Skin epidermis (tissue), 12 donors: Measurements from ENCODE around the gene CHID1.
A peak's percentile ranks its signal among the peaks of the same experiment; 100 is the strongest.

ENCODE experiments used
- H3K27ac ChIP-seq, 21 experiments: fragments of 200-600 bp; sonication (generic) in 11 of 21; one replicate each; pipeline ENCODE4 v1.5.0; 2020; ENCODE audit warnings: mild to moderate bottlenecking in 3 of 21, inconsistent platforms in 2 of 21, moderate library complexity in 2 of 21
- H3K4me3 ChIP-seq, 7 experiments: fragments of 200-600 bp; sonication (generic) in 2 of 7; one replicate each; pipeline ENCODE4 v1.5.0; 2020; ENCODE audit warnings: inconsistent platforms in 2 of 7, mild to moderate bottlenecking in 2 of 7, moderate library complexity in 1 of 7

The CHID1 gene

DNA sequence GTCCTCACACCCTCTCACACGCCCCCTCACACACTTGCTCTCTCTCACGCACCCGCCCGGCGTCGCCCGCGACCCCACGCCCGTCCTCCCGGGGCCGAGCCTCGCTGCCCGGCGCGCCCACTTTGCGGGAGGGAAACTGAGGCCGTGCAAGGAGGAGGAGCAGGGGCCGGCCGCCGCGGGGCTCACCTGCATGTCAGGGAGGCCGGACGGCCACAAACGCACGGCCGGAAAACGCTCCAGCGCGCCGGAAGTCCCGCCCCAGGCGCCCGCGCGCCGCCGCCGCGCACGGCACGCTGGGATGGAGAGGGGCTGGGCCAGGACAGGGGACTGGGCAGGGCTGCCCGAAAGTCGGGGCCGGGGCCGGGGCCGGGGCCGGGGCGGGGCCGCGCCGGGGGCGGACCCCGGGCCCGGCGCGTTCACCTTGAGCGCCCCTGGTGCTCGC lies at the start of gene CHID1:
Gene CHID1, minus strand, starts transcription at position 222 of the 442 bp plus-strand sequence. CDS start 5,994 bp downstream, outside the sequence.
- Histone ChIP-seq H3K27ac (peak within 1 kb of the TSS; percentile 72 to 99 (median 96)), H3K4me3 (peak within 1 kb of the TSS; percentile 81 to 91 (median 85))

DNA sequence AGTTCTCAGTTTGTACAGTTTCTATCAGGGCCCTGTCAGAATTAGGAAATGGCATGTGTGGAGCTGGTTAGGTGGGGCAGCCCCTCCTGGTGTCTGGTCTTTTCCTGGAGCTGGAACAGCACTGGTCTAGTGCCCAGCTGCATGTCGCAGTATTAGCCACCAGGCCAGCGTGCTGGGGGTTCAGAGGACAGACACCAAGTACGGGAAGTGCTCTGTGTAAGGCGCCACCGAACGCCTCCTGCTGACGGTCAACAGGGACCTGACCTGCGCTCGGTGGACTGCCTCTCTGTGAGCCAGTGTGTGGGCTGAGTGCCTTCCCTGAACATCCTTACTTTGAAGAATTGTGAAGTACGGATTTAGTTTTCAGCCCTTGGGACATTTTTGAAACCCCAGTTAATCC lies 49.0 kb upstream of the CHID1 start:
- Histone ChIP-seq H3K27ac (no peak overlapping the region), H3K4me3 (no peak overlapping the region)

GRCh38 chr11:959027-959426 lies 48.4 kb upstream of the CHID1 start:
- no peak overlapping the region for H3K27ac ChIP-seq
- no peak overlapping the region for H3K4me3 ChIP-seq

GRCh38 chr11:958101-958500 lies 47.5 kb upstream of the CHID1 start:
- H3K27ac ChIP-seq = peak overlapping the region in 1 of 21 experiments; percentile 16

DNA sequence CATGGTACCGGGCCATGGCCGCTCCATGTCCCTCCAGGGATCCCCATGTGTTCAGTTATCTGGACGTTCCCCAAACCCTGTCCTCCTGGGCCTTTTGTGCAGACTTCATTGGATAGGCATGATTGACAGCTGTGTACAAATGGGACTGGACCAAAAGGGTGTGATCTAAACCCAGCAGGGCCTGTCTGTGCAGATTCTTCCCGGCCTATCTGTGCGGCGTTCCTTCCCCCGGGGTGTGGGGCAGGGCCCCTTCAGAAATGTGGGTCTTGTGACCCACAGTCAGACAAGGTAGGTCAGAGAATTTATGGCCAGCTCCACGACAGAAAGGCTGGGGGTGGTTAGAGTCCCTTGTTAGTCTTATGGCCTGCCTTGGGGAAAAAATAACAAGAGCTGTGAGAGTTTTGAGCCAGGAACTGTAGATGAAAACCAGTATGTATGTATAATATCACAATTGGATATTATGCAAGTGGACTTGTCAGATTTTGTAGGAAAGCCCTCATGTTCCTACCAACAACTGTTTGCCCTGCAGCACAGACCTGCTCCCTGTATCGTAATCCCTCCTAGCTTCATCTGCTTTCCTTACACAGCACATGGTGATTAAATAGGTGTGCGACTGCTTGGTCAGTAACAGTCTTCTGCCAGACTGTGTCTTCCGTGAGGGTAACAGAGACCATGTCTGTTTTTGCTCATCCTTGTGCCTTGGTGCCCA lies 46.8 kb upstream of the CHID1 start:
- no peak overlapping the region for H3K4me3 ChIP-seq
- peak overlapping the region in 1 of 21 experiments; percentile 16 for H3K27ac ChIP-seq

More at GRCh38 chr11:958101-958500, 47.5 kb upstream of the CHID1 start:
- H3K4me3 ChIP-seq = no peak overlapping the region

DNA sequence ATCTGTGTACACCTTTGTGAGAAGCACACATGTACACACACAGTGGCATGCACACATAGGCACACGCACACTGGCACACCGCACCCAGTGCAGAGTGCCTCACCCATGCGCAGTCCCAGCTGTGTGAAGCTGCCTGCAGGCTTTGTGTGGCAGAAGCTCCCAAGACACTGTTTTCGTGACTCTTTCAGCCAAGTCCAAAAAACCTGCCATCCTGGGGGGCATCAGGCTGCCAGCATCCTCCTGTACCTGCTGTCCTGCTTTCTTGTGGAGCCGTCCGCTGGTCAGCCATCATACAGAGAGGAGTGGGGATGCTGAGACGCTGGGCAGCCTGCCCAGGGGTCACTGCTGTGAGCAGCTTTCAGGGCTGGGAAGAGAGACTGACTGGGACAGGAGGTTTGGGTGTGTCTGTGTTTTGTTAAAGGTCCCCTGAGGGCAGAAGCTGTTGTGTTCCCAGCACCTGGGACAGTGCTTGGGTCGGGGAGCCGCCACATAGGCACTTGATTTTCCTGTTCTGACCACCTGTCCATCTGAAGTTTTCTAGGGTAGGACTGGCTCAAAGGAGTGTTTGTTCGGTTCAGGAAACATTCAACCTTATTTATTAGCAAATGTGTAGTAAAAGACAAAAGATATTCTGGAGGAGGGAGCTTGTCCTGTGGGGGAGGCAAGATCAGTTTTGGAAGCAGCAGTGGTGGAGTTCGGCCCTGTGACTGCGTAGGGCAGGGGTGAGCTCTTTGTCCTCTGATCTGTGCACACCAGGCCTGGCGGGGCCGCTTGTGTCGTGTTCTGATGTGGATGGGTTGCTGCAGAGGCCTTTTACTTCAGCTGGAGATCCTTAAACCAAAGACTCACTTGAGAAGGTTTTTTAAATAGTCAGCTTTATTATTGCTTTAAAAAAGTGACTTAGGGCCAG lies 44.8 kb upstream of the CHID1 start:
- peak overlapping the region in 3 of 21 experiments; percentile 8 to 32 (median 17) for H3K27ac ChIP-seq

DNA sequence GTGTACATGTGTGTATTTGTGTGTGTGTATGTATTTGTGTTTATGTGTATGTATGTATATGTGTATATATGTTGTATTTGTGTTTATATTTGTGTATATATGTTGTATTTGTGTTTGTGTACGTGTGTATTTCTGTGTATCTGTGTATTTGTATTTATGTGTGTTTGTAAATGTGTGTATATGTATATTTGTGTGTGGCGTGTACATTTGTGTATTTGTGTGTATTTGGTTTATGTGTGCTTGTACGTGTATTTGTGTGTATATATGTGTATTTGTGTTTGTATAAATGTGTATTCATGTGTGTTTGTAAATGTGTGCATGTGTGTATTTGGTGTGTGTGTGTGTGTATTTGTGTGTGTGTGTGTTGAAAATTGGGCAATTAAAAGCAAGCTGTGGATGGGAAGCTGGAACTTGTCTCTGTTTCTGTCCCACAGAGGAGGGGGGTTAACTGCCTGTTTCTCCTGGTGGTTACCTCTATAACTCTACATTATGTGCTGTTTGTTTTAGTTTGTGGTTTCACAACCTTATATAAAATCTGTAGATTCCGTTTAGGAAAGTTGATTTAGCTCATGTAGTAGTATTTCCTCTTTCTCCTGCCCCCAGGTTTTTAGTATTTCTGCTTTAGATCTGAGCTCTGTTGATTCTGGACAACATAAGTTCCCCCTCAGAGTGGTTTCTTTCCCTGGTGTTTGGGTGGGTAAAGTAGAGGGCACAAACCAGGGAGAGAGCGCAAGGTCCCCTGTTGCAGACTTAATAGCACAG lies 44.0 kb upstream of the CHID1 start:
- Histone ChIP-seq H3K4me3 (no peak overlapping the region), H3K27ac (no peak overlapping the region)

More for the DNA sequence above, 44.8 kb upstream of the CHID1 start:
- H3K4me3 ChIP-seq = no peak overlapping the region

GRCh38 chr11:953512-953911 lies 42.9 kb upstream of the CHID1 start:
- H3K27ac ChIP-seq = no peak overlapping the region
- no peak overlapping the region for H3K4me3 ChIP-seq

- H3K27ac ChIP-seq = no peak overlapping the region
- no peak overlapping the region for H3K4me3 ChIP-seq
Observed at GRCh38 chr11:952406-953385, 42.1 kb upstream of the CHID1 start.

DNA sequence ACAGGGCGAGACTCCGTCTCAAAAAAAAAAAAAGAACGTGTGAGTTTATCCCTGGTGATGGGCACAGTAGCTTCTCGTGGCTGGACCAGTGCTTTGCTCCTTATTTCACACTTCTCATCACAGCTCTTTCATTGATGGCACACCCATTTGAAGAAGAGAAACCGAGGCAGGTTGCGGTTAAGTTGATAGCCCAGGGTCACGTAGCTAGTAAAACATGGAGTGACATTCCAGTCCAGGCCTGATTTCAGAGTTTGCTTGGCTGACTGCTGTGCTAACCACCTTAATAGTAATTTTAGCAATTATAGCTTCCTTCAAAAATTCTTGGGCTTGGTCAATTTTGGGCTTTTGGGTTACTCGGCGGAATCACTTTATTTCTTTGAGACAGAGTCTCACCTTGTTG lies 40.9 kb upstream of the CHID1 start:
- Histone ChIP-seq H3K4me3 (no peak overlapping the region), H3K27ac (no peak overlapping the region)

- Histone ChIP-seq H3K4me3 (no peak overlapping the region), H3K27ac (no peak overlapping the region)
Observed at GRCh38 chr11:947744-948143, 37.1 kb upstream of the CHID1 start.

GRCh38 chr11:945986-946385 lies 35.4 kb upstream of the CHID1 start:
- no peak overlapping the region for H3K27ac ChIP-seq
- H3K4me3 ChIP-seq = no peak overlapping the region

GRCh38 chr11:944711-945470 lies 34.3 kb upstream of the CHID1 start:
- Histone ChIP-seq H3K4me3 (no peak overlapping the region), H3K27ac (no peak overlapping the region)

DNA sequence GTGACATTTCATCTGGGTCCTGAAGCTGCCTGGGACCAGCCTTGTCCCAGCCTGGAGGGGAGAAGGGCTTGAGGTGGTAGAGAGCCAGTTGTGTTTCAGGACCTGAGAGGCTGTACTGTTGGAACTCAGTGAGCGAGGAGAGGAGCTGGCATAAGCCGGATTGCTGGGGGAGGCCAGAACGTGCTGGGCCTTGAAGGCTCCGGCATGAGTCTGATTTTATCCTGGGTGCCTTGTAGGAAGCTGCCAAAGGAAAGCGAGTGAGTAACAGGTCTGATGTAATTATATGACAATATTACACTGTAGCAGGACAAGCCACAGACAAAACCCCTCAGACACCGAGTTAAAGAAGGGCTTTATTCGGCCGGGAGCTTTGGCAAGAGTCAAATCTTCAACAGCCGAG lies 32.2 kb upstream of the CHID1 start:
- Histone ChIP-seq H3K27ac (no peak overlapping the region), H3K4me3 (no peak overlapping the region)

- Histone ChIP-seq H3K4me3 (no peak overlapping the region), H3K27ac (no peak overlapping the region)
Observed at GRCh38 chr11:940496-941135, 30.0 kb upstream of the CHID1 start.

DNA sequence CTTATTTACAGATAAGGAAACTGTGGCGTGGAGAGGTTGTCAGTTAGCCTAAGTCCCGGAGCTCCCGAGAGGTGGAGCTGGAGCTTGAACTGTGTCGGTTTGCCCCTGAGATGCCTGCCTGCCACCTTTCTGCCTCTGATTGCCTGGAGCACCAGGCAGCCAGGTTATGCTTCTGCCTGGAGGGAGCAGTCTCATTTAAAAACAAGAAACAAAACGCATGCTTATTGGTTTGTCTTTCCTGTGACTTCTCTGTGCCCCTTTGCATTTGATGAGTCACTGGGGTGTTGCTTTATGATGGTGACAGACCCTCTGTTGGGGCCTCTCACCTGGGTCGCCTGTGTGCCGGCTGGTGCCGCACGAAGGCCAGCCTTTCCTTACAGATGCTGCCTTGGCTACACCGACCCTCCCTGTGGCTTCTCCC lies 27.2 kb upstream of the CHID1 start:
- Histone ChIP-seq H3K27ac (no peak overlapping the region), H3K4me3 (no peak overlapping the region)

DNA sequence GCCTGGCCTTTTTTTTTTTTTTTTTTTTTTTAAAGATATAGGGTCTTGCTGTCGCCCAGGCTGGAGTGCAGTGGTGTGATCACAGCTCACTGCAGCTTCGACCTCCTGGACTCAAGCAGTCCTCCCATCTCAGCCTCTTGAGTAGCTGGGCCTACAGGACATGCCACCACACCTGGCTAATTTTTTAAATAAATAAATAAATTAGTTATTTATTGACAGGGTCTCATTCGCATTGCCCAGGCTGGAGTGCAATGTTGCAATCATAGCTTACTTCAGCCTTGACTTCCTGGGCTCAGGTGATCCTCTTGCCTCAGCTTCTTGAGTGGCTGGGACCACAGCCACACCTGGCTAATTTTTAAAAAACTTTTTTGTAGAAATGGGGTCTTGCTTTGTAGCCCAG lies 25.6 kb upstream of the CHID1 start:
- Histone ChIP-seq H3K4me3 (no peak overlapping the region), H3K27ac (no peak overlapping the region)

DNA sequence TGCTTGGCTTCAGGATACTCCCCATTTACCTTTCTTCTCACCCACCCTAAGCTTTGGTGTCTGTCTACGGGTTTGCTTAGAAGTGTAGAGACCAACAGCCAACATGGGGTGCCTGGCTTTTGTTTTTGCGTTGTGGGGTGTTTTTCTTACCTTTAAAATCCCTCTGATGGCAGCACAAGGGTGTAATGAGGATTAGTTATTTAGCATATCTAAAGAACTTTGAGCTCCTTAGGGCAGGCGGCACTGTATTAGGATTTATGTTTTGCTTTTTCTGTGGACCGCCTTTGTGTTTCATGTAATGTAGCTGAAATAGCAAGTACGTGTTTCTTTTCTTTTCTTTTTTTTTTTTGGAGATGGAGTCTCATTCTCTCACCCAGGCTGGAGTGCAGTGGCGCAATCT lies 23.9 kb upstream of the CHID1 start:
- no peak overlapping the region for H3K4me3 ChIP-seq
- H3K27ac ChIP-seq = peak overlapping the region in 3 of 21 experiments; percentile 50 to 70 (median 60)
